ENCODE measurements around the gene PACRG. TPM values are rescaled to one million over a fixed set of nuclear protein-coding genes. Genes with fewer than 3 reads are reported as not detected.

Gene PACRG
- total and polyA plus RNA-seq, 2 donors, result 2.2 to 5.6 TPM

- DNase-seq (ENCODE audit: extremely low spot score), result no peak
- H3K4me3 ChIP-seq (ENCODE audit: low read depth, low read length), result no peak overlapping the region
- H3K27ac ChIP-seq (ENCODE audit: low read depth), result no peak overlapping the region
- WGBS, result 84% methylated on average over 9 of the region's 9 CpGs
- H3K4me1 ChIP-seq (ENCODE audit: insufficient read depth), result no peaks in the 10 kb centered on the region
- no peaks in the 10 kb centered on the region for H3K36me3 ChIP-seq (ENCODE audit: insufficient read depth)
Observed at GRCh38 chr6:163226181-163226835, 498.5 kb downstream of the PACRG start.

- Histone ChIP-seq H3K4me3 (ENCODE audit: low read depth, low read length) (no peak overlapping the region), H3K4me1 (ENCODE audit: insufficient read depth) (no peaks in the 10 kb centered on the region), H3K36me3 (ENCODE audit: insufficient read depth) (no peaks in the 10 kb centered on the region), H3K27ac (ENCODE audit: low read depth) (no peak overlapping the region)
- no peak for DNase-seq (ENCODE audit: extremely low spot score)
- WGBS, result 92% methylated on average over 10 of the region's 10 CpGs
Observed at GRCh38 chr6:163226836-163227485, 499.2 kb downstream of the PACRG start.

GRCh38 chr6:163228041-163228440, 500.3 kb downstream of the PACRG start:
- Histone ChIP-seq H3K4me3 (ENCODE audit: low read depth, low read length) (no peak overlapping the region), H3K4me1 (ENCODE audit: insufficient read depth) (no peaks in the 10 kb centered on the region), H3K36me3 (ENCODE audit: insufficient read depth) (no peaks in the 10 kb centered on the region), H3K27ac (ENCODE audit: low read depth) (no peak overlapping the region)
- 90% methylated on average over 1 of the region's 1 CpG for WGBS
- no peak for DNase-seq (ENCODE audit: extremely low spot score)

- DNase-seq (ENCODE audit: extremely low spot score), result no peak
- Histone ChIP-seq H3K4me3 (ENCODE audit: low read depth, low read length) (no peak overlapping the region), H3K4me1 (ENCODE audit: insufficient read depth) (no peaks in the 10 kb centered on the region), H3K27ac (ENCODE audit: low read depth) (no peak overlapping the region), H3K36me3 (ENCODE audit: insufficient read depth) (no peaks in the 10 kb centered on the region)
- 85% methylated on average over 2 of the region's 2 CpGs for WGBS
Observed at GRCh38 chr6:163229050-163229449, 501.3 kb downstream of the PACRG start.

GRCh38 chr6:163230901-163231300, 503.1 kb downstream of the PACRG start:
- 88% methylated on average over 9 of the region's 9 CpGs for WGBS
- H3K27ac ChIP-seq (ENCODE audit: low read depth), result no peak overlapping the region

GRCh38 chr6:163231356-163232014, 503.7 kb downstream of the PACRG start:
- no peak overlapping the region for H3K4me3 ChIP-seq (ENCODE audit: low read depth, low read length)
- WGBS, result 75% methylated on average over 10 of the region's 10 CpGs
- H3K4me1 ChIP-seq (ENCODE audit: insufficient read depth), result no peaks in the 10 kb centered on the region
- no peaks in the 10 kb centered on the region for H3K36me3 ChIP-seq (ENCODE audit: insufficient read depth)
- no peak for DNase-seq (ENCODE audit: extremely low spot score)
- H3K27ac ChIP-seq (ENCODE audit: low read depth), result no peak overlapping the region

More at GRCh38 chr6:163230901-163231300, 503.1 kb downstream of the PACRG start:
- no peaks in the 10 kb centered on the region for H3K36me3 ChIP-seq (ENCODE audit: insufficient read depth)
- no peak for DNase-seq (ENCODE audit: extremely low spot score)
- no peaks in the 10 kb centered on the region for H3K4me1 ChIP-seq (ENCODE audit: insufficient read depth)
- no peak overlapping the region for H3K4me3 ChIP-seq (ENCODE audit: low read depth, low read length)

GRCh38 chr6:163232015-163232523, 504.3 kb downstream of the PACRG start:
- Histone ChIP-seq H3K36me3 (ENCODE audit: insufficient read depth) (no peaks in the 10 kb centered on the region), H3K4me1 (ENCODE audit: insufficient read depth) (no peaks in the 10 kb centered on the region), H3K4me3 (ENCODE audit: low read depth, low read length) (no peak overlapping the region), H3K27ac (ENCODE audit: low read depth) (no peak overlapping the region)
- WGBS, result 83% methylated on average over 7 of the region's 7 CpGs
- DNase-seq (ENCODE audit: extremely low spot score), result no peak

- Histone ChIP-seq H3K4me1 (ENCODE audit: insufficient read depth) (no peaks in the 10 kb centered on the region), H3K4me3 (ENCODE audit: low read depth, low read length) (no peak overlapping the region), H3K27ac (ENCODE audit: low read depth) (no peak overlapping the region), H3K36me3 (ENCODE audit: insufficient read depth) (no peaks in the 10 kb centered on the region)
- DNase-seq (ENCODE audit: extremely low spot score), result no peak
- WGBS, result 87% methylated on average over 6 of the region's 6 CpGs
Observed at GRCh38 chr6:163232649-163233048, 504.9 kb downstream of the PACRG start.

- 89% methylated on average over 2 of the region's 2 CpGs for WGBS
- no peak for DNase-seq (ENCODE audit: extremely low spot score)
- H3K27ac ChIP-seq (ENCODE audit: low read depth), result no peak overlapping the region
- no peaks in the 10 kb centered on the region for H3K36me3 ChIP-seq (ENCODE audit: insufficient read depth)
- no peak overlapping the region for H3K4me3 ChIP-seq (ENCODE audit: low read depth, low read length)
- no peaks in the 10 kb centered on the region for H3K4me1 ChIP-seq (ENCODE audit: insufficient read depth)
Observed at GRCh38 chr6:163237110-163237509, 509.3 kb downstream of the PACRG start.

GRCh38 chr6:163239572-163240340, 512.0 kb downstream of the PACRG start:
- no peaks in the 10 kb centered on the region for H3K36me3 ChIP-seq (ENCODE audit: insufficient read depth)
- no peak for DNase-seq (ENCODE audit: extremely low spot score)
- H3K27ac ChIP-seq (ENCODE audit: low read depth), result no peak overlapping the region
- no peaks in the 10 kb centered on the region for H3K4me1 ChIP-seq (ENCODE audit: insufficient read depth)
- no peak overlapping the region for H3K4me3 ChIP-seq (ENCODE audit: low read depth, low read length)
- WGBS, result 94% methylated on average over 19 of the region's 19 CpGs

- Histone ChIP-seq H3K27ac (ENCODE audit: low read depth) (no peak overlapping the region), H3K36me3 (ENCODE audit: insufficient read depth) (no peaks in the 10 kb centered on the region), H3K4me1 (ENCODE audit: insufficient read depth) (no peaks in the 10 kb centered on the region), H3K4me3 (ENCODE audit: low read depth, low read length) (no peak overlapping the region)
- no peak for DNase-seq (ENCODE audit: extremely low spot score)
- WGBS, result 87% methylated on average over 17 of the region's 17 CpGs
Observed at GRCh38 chr6:163240556-163240955, 512.8 kb downstream of the PACRG start.

GRCh38 chr6:163241683-163242082, 513.9 kb downstream of the PACRG start:
- Histone ChIP-seq H3K4me3 (ENCODE audit: low read depth, low read length) (no peak overlapping the region), H3K4me1 (ENCODE audit: insufficient read depth) (no peaks in the 10 kb centered on the region), H3K36me3 (ENCODE audit: insufficient read depth) (no peaks in the 10 kb centered on the region), H3K27ac (ENCODE audit: low read depth) (no peak overlapping the region)
- no peak for DNase-seq (ENCODE audit: extremely low spot score)
- WGBS, result 60% methylated on average over 4 of the region's 4 CpGs

- H3K4me1 ChIP-seq (ENCODE audit: insufficient read depth), result no peaks in the 10 kb centered on the region
- H3K4me3 ChIP-seq (ENCODE audit: low read depth, low read length), result no peak overlapping the region
- DNase-seq (ENCODE audit: extremely low spot score), result no peak
- WGBS, result 88% methylated on average over 8 of the region's 8 CpGs
- H3K36me3 ChIP-seq (ENCODE audit: insufficient read depth), result no peaks in the 10 kb centered on the region
- H3K27ac ChIP-seq (ENCODE audit: low read depth), result no peak overlapping the region
Observed at GRCh38 chr6:163243083-163243482, 515.3 kb downstream of the PACRG start.

All from urinary bladder (tissue), 4 donors.